K562 (cell line): Measurements from ENCODE around the gene OBP2A. TPM values are rescaled to one million over a fixed set of nuclear protein-coding genes. Genes with fewer than 3 reads are reported as not detected.

ENCODE experiments used
- ELK3 ChIP-seq: fragments of 450-650 bp; formaldehyde crosslinking; IDR thresholded peaks from 2 replicates; pipeline ENCODE4 v1.4.0; 2020; ENCODE audit warnings: mild to moderate bottlenecking
- ETV1 ChIP-seq: fragments of 450-650 bp; conservative IDR thresholded peaks from 2 replicates; pipeline ENCODE4 v1.6.1; 2016; ENCODE audit warnings: missing genetic modification characterization, control low read depth, low read depth, missing compliant biosample characterization
- GABPB1 ChIP-seq: sonication (generic); formaldehyde crosslinking; IDR thresholded peaks from 2 replicates; pipeline ENCODE4 v1.8.0; 2022; ENCODE audit warnings: mild to moderate bottlenecking, missing genetic modification reagents
- GTF2E2 ChIP-seq: fragments of 200-800 bp; sonication (Bioruptor generic); IDR thresholded peaks from 2 replicates; pipeline ENCODE4 v1.6.1; 2016; ENCODE audit warnings: missing genetic modification characterization, missing compliant biosample characterization
- HDAC2 ChIP-seq: fragments of 450-650 bp; IDR thresholded peaks from 2 replicates; pipeline ENCODE4 v1.6.1; 2016; ENCODE audit warnings: mild to moderate bottlenecking
- HMG20B ChIP-seq: fragments of 250-450 bp; sonication (Bioruptor Pico); IDR thresholded peaks from 2 replicates; pipeline ENCODE4 v1.5.0; 2021; ENCODE audit warnings: mild to moderate bottlenecking
- JUN ChIP-seq, 2 experiments: sonication (generic) in 1 of 2; formaldehyde crosslinking in 1 of 2; IDR thresholded peaks; 2 replicates each; pipeline versions ENCODE4 v1.6.1 to v1.8.0; 2012 to 2022; ENCODE audit warnings: borderline replicate concordance in 2 of 2, mild to moderate bottlenecking in 2 of 2, improper control_type of control experiment in 1 of 2, low read depth in 1 of 2, low read length in 1 of 2, missing genetic modification reagents in 1 of 2
- JUNB ChIP-seq: fragments of 450-650 bp; formaldehyde crosslinking; conservative IDR thresholded peaks from 2 replicates; pipeline ENCODE4 v1.4.0; 2020; ENCODE audit warnings: mild to moderate bottlenecking
- NKRF ChIP-seq: fragments of 450-650 bp; IDR thresholded peaks from 2 replicates; pipeline ENCODE4 v1.6.1; 2016; ENCODE audit warnings: borderline replicate concordance
- NR2C2 ChIP-seq, 2 experiments: fragments of 200-800 bp in 1 of 2; sonication (Bioruptor generic) in 1 of 2; sonication (generic) in 1 of 2; formaldehyde crosslinking in 1 of 2; IDR thresholded peaks; 2 replicates each; pipeline versions ENCODE4 v1.6.1 to v1.8.0; 2016 to 2022; ENCODE audit warnings: mild to moderate bottlenecking in 1 of 2, missing compliant biosample characterization in 1 of 2, missing genetic modification characterization in 1 of 2, missing genetic modification reagents in 1 of 2
- POLR3A ChIP-seq: IDR thresholded peaks from 2 replicates; pipeline ENCODE4 v1.6.1; 2011; ENCODE audit warnings: borderline replicate concordance, mild to moderate bottlenecking, moderate library complexity; ENCODE audit not compliant: insufficient read length, insufficient read depth; ENCODE audit errors: extremely low read depth
- RBBP5 ChIP-seq: fragments of 200-600 bp; sonication (generic); IDR thresholded peaks from 2 replicates; pipeline ENCODE4 v1.6.1; 2012; ENCODE audit warnings: borderline replicate concordance, mild to moderate bottlenecking, low read length, control low read depth, inconsistent platforms; ENCODE audit not compliant: insufficient read depth, poor library complexity, severe bottlenecking
- RBM34 ChIP-seq: fragments of 200-400 bp; formaldehyde crosslinking; IDR thresholded peaks from 2 replicates; pipeline ENCODE4 v1.6.1; 2018; ENCODE audit warnings: low read length, borderline replicate concordance; ENCODE audit not compliant: insufficient read depth
- SPI1 ChIP-seq: IDR thresholded peaks from 2 replicates; pipeline ENCODE4 v1.6.1; 2011; ENCODE audit warnings: low read depth, low read length, control low read depth, borderline replicate concordance
- SRF ChIP-seq, 2 experiments: fragments of 250-450, 450-650 bp in 1 of 2; sonication (Bioruptor Pico) in 1 of 2; sonication (generic) in 1 of 2; formaldehyde crosslinking; IDR thresholded peaks; 2 replicates each; pipeline versions ENCODE4 v1.5.0 to v1.5.1; 2020 to 2022; ENCODE audit warnings: mild to moderate bottlenecking in 1 of 2, missing genetic modification reagents in 1 of 2
- TAF7 ChIP-seq: fragments of 450-650 bp; IDR thresholded peaks from 2 replicates; pipeline ENCODE4 v1.6.1; 2016; ENCODE audit warnings: missing genetic modification characterization, missing compliant biosample characterization
- TARDBP ChIP-seq: fragments of 450-650 bp; IDR thresholded peaks from 2 replicates; pipeline ENCODE4 v1.6.1; 2016
- UBTF ChIP-seq, 2 experiments: IDR thresholded peaks; 2 replicates each; pipeline ENCODE4 v1.6.1; 2012; ENCODE audit warnings: improper control_type of control experiment in 2 of 2, low read depth in 2 of 2, low read length in 2 of 2, borderline replicate concordance in 1 of 2
- ZNF146 ChIP-seq: IDR thresholded peaks from one replicate; pipeline ENCODE4 v1.6.1; 2018; ENCODE audit warnings: missing compliant biosample characterization; ENCODE audit not compliant: unreplicated experiment
- ZNF175 ChIP-seq: fragments of 200-800 bp; sonication (Bioruptor generic); IDR thresholded peaks from 2 replicates; pipeline ENCODE4 v1.6.1; 2016; ENCODE audit warnings: low read depth, mild to moderate bottlenecking, missing genetic modification characterization, missing compliant biosample characterization
- ZNF583 ChIP-seq: fragments of 250-450 bp; sonication (Bioruptor Pico); IDR thresholded peaks from 2 replicates; pipeline ENCODE4 v1.4.0; 2020
- polyA plus RNA-seq, 8 experiments: library from polyadenylated mRNA; depleted of rRNA in 4 of 8; stranded (reverse) in 5 of 8; unstranded in 3 of 8; fragments of >200 nt; fragmentation: Nextera tagmentation in 2 of 8; fragmentation: Illumina TruSeq in 1 of 8; extraction: Ambion mirVana in 2 of 8; extraction: Trizol in 1 of 8; gene quantifications; 2 replicates each; pipeline versions ENCODE4 v1.2.1 to v1.2.3, GENCODE V29; 2011 to 2014; ENCODE audit warnings: inconsistent platforms in 1 of 8, missing spikeins in 1 of 8
- total RNA-seq, 7 experiments: library from RNA; depleted of rRNA in 6 of 7; stranded (reverse); fragments of >200 nt in 6 of 7; fragmentation: Illumina TruSeq in 2 of 7; extraction: Trizol in 2 of 7; gene quantifications; 2 replicates each; pipeline versions ENCODE4 v1.2.1 to v1.2.3, GENCODE V29; 2011 to 2021; ENCODE audit warnings: low replicate concordance in 1 of 7

Gene OBP2A
- total and polyA plus RNA-seq, 9 of the 15 experiments (the other 6 are each of a cell fraction or from before 2014, with no cell fraction given) = not detected

GRCh38 chr9:135506327-135507103 lies 39.4 kb upstream of the OBP2A start (continued):
- no peak for TF ChIP-seq HMG20B (CRISPR knock-in tag)
- no peak for TF ChIP-seq TARDBP
- TF ChIP-seq ETV1 = peak; percentile 92
- no peak for TF ChIP-seq RBM34
- TF ChIP-seq ELK3 = no peak
- no peak for TF ChIP-seq ZNF583 (CRISPR knock-in tag)
- TF ChIP-seq ZNF146 (CRISPR knock-in tag) = no peak
- TF ChIP-seq SRF (CRISPR knock-in tag; IDR thresholded peaks at IDR 0.05) = peak in 1 of 2 experiments; percentile 84; a peak in 2 of 4 replicates
- peak; percentile 69 for TF ChIP-seq GABPB1 (CRISPR knock-in tag)
- no peak for TF ChIP-seq TAF7 (tag)
- no peak for TF ChIP-seq NKRF
- TF ChIP-seq POLR3A = no peak
- TF ChIP-seq HDAC2 = no peak
- TF ChIP-seq SPI1 = peak; percentile 40; the same call in 1 of the 2 replicates
- no peak; the same call in 1 of the 2 replicates for TF ChIP-seq ZNF175 (CRISPR knock-in tag)
- TF ChIP-seq UBTF (IDR thresholded peaks at IDR 0.05; ENCODE audit: borderline replicate concordance in 1 of 2, low read depth in 2 of 2, low read length in 2 of 2) = 0 out of 4 replicates have a peak, but pooled peaks of 1 of the 2 experiments have one; percentile 48
- TF ChIP-seq RBBP5 = peak; percentile 61
- peak; percentile 62; the same call in 1 of the 2 replicates for TF ChIP-seq NR2C2 (CRISPR knock-in tag; IDR thresholded peaks at IDR 0.05)
- peak; percentile 71 for TF ChIP-seq NR2C2 (tag; IDR thresholded peaks at IDR 0.05)
- TF ChIP-seq JUN (IDR thresholded peaks at IDR 0.05; ENCODE audit: borderline replicate concordance, low read depth, low read length) = 0 out of 2 replicates have a peak, but pooled peaks have one; percentile 27
- TF ChIP-seq JUN (CRISPR knock-in tag; IDR thresholded peaks at IDR 0.05; ENCODE audit: borderline replicate concordance) = no peak
- TF ChIP-seq JUNB (CRISPR knock-in tag) = no peak
- TF ChIP-seq GTF2E2 (tag) = no peak
